ENCODE results near the gene CREB3L4. TPM values are rescaled to one million over a fixed set of nuclear protein-coding genes. Genes with fewer than 3 reads are reported as not detected.

The CREB3L4 gene, protein sequence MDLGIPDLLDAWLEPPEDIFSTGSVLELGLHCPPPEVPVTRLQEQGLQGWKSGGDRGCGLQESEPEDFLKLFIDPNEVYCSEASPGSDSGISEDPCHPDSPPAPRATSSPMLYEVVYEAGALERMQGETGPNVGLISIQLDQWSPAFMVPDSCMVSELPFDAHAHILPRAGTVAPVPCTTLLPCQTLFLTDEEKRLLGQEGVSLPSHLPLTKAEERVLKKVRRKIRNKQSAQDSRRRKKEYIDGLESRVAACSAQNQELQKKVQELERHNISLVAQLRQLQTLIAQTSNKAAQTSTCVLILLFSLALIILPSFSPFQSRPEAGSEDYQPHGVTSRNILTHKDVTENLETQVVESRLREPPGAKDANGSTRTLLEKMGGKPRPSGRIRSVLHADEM
- polyA plus RNA-seq (2011; rRNA removed) (14.3 and 18.0 TPM in 2 replicates), polyA plus RNA-seq (2017; fragmentation: RNase III; extraction: RNeasy Plus Mini Kit Qiagen cat#74134 plus additional on column Dnase treatment) (6.5 to 11.7 TPM (median 10.1 TPM) in 3 replicates), polyA minus RNA-seq (2011; rRNA and poly(A)+ RNA removed) (13.2 and 17.2 TPM in 2 replicates)
- 13.4 and 15.5 TPM in 2 replicates for polyA plus RNA-seq (2012; cell fraction: cytosol; rRNA removed)
- polyA plus RNA-seq (2012; cell fraction: nucleus; rRNA removed): 20.4 and 22.4 TPM in 2 replicates

GRCh38 chr1:153967107-153967999, at the start of gene CREB3L4:
TSS of gene CREB3L4 (plus strand) at chr1:153967902. CDS start at chr1:153968526, 624 bp downstream.
- Histone ChIP-seq H3K4me1 (peaks cover 18% of the 10 kb centered on the region), H3K4me2 (peak within 1 kb of the TSS; percentile 99), H3K27ac (peak within 1 kb of the TSS; percentile 90 to 92), H3K4me3 (peak within 1 kb of the TSS; percentile 64), H3K9me3 (no peaks in the 10 kb centered on the region)
- FAIRE-seq: no peak
- POLR2A ChIA-PET: interaction anchor here (0.5 to 4.2 kb wide), 18 partner anchors 9 to 333 kb away, joined by 3 to 78 read pairs (median 4); partner anchors contain the start of genes CHTOP, CRTC2, DENND4B and GATAD2B
- 1% methylated on average over 59 of the region's 60 CpGs for WGBS (ENCODE audit: missing lambda C conversion rate)
- peak; percentile 92 to 99 for DNase-seq (ENCODE audit: low read depth in 1 of 2, low spot score in 1 of 2)
- CTCF ChIA-PET: interaction anchor here (1.1 to 4.7 kb wide), 15 partner anchors 9 to 579 kb away, joined by 3 to 52 read pairs (median 5); partner anchors contain the start of genes CRTC2, DENND4B, JTB and RAB13
- TF ChIP-seq TFCP2L1 (CRISPR knock-in tag; IDR thresholded peaks at IDR 0.05): 0 out of 2 replicates have a peak, but pooled peaks have one; percentile 11
- TF ChIP-seq MAFK (IDR thresholded peaks at IDR 0.05; ENCODE audit: partially characterized antibody): peak; percentile 19
- peak; percentile 87 for TF ChIP-seq POLR2A (IDR thresholded peaks at IDR 0.05; ENCODE audit: low read length)
- no peak for TF ChIP-seq RCOR1 (IDR thresholded peaks at IDR 0.05; ENCODE audit: low read depth, low read length)
- TF ChIP-seq PHF8 (IDR thresholded peaks at IDR 0.05; ENCODE audit: borderline replicate concordance, low read depth): peak; percentile 55; the same call in 1 of the 2 replicates
- TF ChIP-seq, protein P1, sequence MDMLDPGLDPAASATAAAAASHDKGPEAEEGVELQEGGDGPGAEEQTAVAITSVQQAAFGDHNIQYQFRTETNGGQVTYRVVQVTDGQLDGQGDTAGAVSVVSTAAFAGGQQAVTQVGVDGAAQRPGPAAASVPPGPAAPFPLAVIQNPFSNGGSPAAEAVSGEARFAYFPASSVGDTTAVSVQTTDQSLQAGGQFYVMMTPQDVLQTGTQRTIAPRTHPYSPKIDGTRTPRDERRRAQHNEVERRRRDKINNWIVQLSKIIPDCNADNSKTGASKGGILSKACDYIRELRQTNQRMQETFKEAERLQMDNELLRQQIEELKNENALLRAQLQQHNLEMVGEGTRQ (IDR thresholded peaks at IDR 0.05): peak; percentile 95
- peak; percentile 95 for TF ChIP-seq MAX (IDR thresholded peaks at IDR 0.05)
- peak; percentile 55; the same call in 1 of the 2 replicates for TF ChIP-seq MYC (IDR thresholded peaks at IDR 0.05; ENCODE audit: borderline replicate concordance, low read length)
- TF ChIP-seq JUNB (IDR thresholded peaks at IDR 0.05): no peak
- TF ChIP-seq, protein P2, sequence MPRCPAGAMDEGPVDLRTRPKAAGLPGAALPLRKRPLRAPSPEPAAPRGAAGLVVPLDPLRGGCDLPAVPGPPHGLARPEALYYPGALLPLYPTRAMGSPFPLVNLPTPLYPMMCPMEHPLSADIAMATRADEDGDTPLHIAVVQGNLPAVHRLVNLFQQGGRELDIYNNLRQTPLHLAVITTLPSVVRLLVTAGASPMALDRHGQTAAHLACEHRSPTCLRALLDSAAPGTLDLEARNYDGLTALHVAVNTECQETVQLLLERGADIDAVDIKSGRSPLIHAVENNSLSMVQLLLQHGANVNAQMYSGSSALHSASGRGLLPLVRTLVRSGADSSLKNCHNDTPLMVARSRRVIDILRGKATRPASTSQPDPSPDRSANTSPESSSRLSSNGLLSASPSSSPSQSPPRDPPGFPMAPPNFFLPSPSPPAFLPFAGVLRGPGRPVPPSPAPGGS (IDR thresholded peaks at IDR 0.05): peak; percentile 68; the same call in 1 of the 3 replicates
- TF ChIP-seq CTCF (IDR thresholded peaks at IDR 0.05): peak; percentile 29; the same call in 1 of the 3 replicates
- peak; percentile 58 to 72; a peak in 3 of 5 replicates for TF ChIP-seq JUN (IDR thresholded peaks at IDR 0.05)
- TF ChIP-seq, protein P3, sequence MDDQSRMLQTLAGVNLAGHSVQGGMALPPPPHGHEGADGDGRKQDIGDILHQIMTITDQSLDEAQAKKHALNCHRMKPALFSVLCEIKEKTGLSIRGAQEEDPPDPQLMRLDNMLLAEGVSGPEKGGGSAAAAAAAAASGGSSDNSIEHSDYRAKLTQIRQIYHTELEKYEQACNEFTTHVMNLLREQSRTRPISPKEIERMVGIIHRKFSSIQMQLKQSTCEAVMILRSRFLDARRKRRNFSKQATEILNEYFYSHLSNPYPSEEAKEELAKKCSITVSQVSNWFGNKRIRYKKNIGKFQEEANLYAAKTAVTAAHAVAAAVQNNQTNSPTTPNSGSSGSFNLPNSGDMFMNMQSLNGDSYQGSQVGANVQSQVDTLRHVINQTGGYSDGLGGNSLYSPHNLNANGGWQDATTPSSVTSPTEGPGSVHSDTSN (IDR thresholded peaks at IDR 0.05): peak; percentile 98
- TF ChIP-seq ATOH8 (CRISPR knock-in tag; IDR thresholded peaks at IDR 0.05; ENCODE audit: low read depth): no peak
- TF ChIP-seq CEBPB (IDR thresholded peaks at IDR 0.05): no peak
- TF ChIP-seq E2F6 (IDR thresholded peaks at IDR 0.05; ENCODE audit: borderline replicate concordance, low read depth): peak; percentile 89
- peak; percentile 54 for TF ChIP-seq KDM5A (IDR thresholded peaks at IDR 0.05)
- ATAC-seq: peak; percentile 79 to 89
